Fibroblast of peridontal ligament (primary cell): ENCODE data around the gene SLC30A2.
"Not testable (repeated sequence)": the region's sequence is repeated elsewhere in the genome, so short reads cannot be mapped to it uniquely, and the experiment has no call there.

Source experiments
- DNase-seq: peaks from one replicate; pipeline ENCODE4 v3.0.0-alpha.2; 2010; ENCODE audit errors: extremely low read depth

Gene SLC30A2

GRCh38 chr1:26045722-26046245 is at the start of gene SLC30A2:
TSS of gene SLC30A2 (minus strand) at chr1:26046118. CDS start at chr1:26045896, 222 bp downstream.
- DNase-seq = no peak

- DNase-seq = no peak
Observed at GRCh38 chr1:26094677-26095383, 48.9 kb upstream of the SLC30A2 start.

- no peak for DNase-seq
Observed at GRCh38 chr1:26094076-26094669, 48.3 kb upstream of the SLC30A2 start.

- not testable (repeated sequence) for DNase-seq
Observed at GRCh38 chr1:26093569-26093968, 47.7 kb upstream of the SLC30A2 start.

DNA sequence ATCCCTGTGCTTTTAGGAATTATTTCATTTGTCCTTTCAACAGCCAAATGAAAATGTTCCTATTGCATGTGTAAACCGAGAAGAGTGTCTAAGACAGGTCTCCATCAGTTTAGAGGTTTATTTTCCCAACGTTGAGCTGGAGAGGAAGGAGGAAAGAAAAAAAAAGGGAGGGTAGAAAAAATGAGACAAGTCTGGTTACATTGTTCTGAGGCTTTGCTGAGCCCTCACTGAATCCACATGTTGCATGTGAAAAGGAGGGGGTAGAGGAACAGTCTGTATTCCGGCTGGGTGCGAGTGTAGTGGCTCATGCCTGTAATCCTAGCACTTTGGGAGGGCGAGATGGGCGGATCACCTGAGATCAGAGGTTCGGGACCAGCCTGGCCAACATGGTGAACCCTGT is 46.5 kb upstream of the SLC30A2 start:
- DNase-seq = no peak

DNA sequence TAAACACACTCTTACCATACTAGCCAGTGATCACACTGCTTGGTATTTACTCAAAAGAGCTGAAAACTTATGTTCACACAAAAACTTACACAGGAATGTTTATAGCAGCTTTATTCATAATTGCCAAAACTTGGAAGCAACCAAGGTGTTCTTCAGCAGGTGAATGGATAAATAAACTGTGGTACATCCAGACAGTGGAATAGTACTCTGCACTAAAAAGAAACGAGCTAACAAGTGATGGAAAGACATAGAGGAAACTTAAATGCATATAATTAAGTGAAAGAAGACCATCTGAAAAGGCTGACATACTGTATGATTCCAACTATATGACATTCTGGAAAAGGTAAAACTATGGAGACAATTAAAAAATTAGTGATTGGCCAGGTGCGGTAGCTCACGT is 45.0 kb upstream of the SLC30A2 start:
- DNase-seq = no peak

GRCh38 chr1:26089125-26089524 is 43.2 kb upstream of the SLC30A2 start:
- DNase-seq = no peak

GRCh38 chr1:26084844-26085243 is 38.9 kb upstream of the SLC30A2 start:
- no peak for DNase-seq

DNA sequence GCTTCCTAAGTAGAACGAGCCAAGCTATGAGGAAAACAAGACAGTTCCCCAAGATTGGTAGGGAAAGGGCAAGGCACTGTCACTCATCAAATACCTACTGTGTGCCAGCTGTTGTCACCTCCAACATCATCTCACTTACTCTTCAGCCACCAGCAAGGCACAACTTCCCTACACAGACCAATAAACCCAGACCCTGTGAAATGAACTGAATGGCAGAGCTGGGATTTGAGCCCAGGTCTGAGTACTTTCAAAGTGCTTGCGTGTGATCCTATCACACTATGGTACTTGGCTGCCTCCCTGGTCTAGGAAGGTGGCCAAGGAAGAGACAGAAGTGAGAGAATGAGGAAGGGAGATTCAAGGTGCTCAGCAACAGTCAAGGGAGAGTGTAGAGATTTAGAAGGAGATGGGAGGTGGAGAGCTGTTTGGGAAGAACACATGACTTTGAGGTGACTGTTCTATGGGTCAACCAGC is 38.2 kb upstream of the SLC30A2 start:
- DNase-seq = no peak

DNA sequence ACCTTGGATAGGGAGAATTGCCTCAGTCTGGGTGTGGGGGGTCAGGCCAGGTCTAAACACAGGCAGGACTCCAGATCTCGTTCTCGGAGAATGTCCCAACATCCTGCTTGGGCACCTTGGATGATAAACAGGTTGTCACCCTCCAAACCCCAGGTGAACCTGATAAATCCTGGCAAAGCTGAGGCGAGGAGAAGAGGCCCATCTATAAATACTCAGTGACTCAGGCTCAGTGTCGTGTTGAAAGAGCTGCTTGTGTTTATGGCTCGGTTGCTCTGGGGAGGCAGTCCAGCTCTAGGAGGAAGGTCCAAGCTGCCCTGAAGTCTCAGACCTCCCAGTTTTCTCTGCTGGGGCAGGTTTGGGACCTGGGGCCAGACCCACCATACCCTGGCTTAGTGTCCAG is 37.3 kb upstream of the SLC30A2 start:
- no peak for DNase-seq

DNA sequence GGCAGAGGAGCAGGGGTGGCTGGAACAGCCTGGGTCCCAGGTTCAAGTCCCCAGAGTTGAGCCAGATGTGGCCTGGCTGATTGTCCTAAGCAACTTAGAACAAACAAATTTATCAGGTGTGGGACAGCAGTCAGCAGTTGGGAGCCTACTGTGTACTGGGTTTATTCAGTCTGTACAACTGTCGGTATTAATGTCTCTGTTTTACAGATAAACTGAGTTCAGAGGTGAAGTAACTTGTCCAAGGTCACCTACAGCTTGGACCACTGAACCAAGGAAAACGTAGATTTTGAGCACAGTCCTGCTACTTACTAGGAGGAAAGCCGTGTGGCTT is 36.1 kb upstream of the SLC30A2 start:
- no peak for DNase-seq

DNA sequence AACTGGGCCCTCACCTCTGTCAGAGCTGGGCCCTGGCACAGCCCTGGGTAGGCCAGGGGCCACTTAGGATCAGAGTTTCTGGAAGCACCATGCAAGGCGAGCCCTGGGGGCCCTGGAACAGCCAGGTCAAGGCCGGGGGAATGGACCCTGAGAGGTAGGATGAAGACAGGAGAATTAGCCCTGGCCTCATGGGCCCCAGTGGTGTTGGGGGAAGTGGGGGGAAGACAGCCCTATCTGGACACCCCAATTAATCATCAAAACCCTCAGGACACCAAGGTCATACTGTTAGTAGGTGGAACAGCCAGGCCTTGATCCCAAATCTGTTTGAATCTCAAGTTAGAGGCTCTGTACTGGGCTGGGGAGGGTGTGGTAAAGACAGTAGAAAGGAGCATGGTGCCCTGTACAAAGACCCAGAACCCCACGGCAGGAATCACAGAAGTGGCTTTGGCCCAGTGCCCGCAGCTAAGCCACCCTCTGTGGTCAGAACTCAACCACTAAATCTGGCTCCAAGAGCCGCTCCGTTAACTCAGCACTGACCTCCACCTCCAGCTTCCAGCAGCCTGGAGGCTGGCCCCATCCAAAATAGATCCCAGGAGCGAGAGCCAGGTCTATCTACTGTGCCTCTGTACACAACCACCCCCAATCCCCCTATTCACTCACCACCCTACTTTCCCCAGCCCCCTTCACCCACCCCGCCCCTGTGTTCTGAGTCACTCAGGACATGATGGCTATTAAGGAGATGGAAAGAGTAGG is 35.5 kb upstream of the SLC30A2 start:
- DNase-seq = no peak

GRCh38 chr1:26079960-26080814 is 34.3 kb upstream of the SLC30A2 start:
- no peak for DNase-seq

DNA sequence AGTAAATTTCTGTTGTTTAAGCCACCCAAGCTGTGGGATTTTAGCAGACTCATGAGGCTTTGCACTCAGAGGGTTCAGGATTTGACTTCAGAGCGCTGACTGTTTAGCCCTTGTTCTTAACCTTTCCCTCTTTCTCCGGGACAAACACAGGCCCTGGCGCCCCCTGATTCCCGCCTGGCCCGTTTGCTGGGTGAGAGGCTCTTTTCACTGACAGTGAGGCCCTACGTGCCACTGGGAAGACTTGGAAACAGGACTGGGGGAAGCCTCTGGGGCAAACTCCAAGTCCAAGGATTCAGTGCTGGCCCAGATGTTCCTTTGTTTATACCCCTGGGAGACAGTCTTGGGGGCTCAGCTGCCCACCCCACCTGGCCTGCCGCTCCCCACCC is 33.3 kb upstream of the SLC30A2 start:
- no peak for DNase-seq

DNA sequence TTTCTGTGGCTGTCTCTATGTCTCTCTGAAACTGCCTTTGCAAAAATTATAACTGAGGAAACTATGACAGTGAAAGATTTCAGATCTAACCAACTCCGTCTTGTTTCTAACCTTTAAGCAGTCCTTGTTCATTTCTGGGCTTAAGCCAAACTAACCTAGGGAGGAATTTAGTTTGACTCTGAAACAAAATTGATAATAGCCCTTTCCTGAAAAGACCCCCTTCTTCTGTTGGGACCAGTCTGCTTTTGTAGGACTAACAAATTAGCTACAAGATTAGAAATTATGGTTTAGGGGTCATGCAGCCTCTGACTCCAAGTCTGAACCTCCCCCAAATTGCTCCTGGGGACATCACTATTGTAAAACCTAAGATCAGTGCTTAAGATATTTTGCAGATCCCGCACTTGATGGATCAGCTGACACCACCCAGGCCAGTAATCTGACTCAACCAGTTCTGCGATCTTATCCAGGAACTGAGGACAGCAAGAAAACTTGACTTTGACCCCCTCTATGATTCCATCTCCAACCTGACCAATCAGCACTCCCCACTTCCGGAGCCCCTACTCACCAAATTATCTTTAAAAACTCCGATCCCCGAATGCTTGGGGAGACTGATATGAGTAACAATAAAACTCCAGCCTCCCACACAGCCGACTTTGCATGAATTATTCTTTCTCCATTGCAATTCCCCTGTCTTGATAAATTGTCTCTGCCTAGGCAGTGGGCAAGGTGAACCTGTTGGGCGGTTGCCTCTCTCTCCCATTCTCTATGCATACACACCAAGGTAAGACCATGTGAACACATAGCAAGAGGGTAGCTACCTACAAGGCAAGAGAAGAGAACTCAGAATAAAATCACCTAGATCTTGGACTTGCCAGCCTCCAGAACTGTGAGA is 32.6 kb upstream of the SLC30A2 start:
- no peak for DNase-seq

DNA sequence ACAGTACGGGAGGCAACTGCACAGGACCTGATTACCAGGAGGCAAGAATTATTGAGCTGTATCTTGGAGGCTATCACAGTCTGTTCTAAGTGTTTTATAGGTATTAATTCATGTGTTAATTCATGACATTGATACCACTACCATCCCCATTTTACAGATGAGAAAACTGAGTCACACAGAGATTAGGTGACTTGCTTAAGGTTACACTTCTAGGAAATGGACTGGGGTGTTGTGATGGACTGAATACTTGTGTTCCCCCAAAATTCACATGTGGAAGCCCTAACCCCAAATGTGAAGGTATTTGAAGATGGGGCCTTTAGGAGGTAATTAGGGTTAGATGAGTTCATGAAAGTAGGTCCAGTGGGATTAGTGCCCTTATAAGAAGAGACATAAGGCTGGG is 31.6 kb upstream of the SLC30A2 start:
- DNase-seq = no peak

- DNase-seq = no peak
Observed at GRCh38 chr1:26075421-26076144, 29.7 kb upstream of the SLC30A2 start.

- no peak for DNase-seq
Observed at GRCh38 chr1:26072305-26072704, 26.4 kb upstream of the SLC30A2 start.

DNA sequence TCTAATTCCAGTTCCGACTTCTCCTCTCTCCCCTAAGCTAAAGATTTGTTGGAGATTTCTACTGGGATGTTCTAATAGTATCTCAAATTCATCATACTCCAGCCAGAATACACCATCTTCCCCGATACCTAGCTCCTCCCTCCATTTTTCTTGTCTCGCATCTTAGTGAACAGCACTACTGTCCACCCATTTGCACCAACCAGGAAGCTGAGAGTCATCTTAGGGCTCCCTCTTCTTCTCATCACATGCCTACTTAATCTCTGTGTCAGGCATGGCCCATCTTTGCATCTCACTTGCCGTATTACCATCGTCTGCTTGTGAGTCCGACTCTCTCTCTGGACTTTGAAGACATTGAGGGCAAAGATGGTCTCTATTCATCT is 25.0 kb upstream of the SLC30A2 start:
- DNase-seq = no peak

DNA sequence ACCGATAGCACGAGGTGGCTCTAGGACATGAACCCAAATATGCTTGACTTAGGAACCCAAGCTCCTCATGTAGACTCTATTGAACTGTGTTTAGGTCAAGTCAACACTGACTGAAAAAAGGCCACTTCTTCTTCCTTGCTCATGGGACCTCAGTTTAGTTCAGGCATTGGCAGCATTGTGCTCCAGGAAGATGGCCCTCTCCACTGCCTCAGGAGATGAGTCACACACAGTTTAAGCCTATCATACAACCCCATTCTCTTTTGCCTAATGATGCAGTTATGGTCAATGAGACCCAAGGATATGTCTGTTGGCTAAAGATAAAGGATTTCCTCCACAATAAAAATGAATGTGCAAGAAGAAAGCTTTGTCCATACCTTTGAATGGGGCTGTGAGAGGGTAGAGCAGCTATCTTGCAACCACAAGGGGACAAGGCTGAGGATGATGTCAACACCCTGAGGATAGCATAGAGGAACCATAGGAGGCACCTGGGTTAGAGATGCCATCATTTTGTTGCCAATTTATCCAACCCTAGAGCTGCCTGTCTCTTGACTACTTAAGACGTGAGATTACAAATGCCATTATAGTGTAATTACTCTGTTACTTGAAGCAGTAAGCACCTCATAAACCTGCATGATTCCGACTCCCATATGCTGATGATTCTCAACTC is 24.5 kb upstream of the SLC30A2 start:
- DNase-seq = no peak
